Hepatocyte (in vitro differentiated cells): ENCODE data around the gene SPATA12.

Experiments
- CTCF ChIP-seq: fragments of 200-600 bp; sonication (generic); IDR thresholded peaks from 2 replicates; pipeline ENCODE4 v1.5.1; 2016; ENCODE audit warnings: antibody characterized with exemption, mild to moderate bottlenecking; ENCODE audit not compliant: poor library complexity
- EZH2phosphoT487 ChIP-seq: fragments of 200-600 bp; sonication (generic); IDR thresholded peaks from one replicate; pipeline ENCODE4 v1.6.1; 2018; ENCODE audit warnings: antibody characterized with exemption, mild to moderate bottlenecking, low read depth, moderate library complexity; ENCODE audit not compliant: unreplicated experiment, severe bottlenecking

DNA sequence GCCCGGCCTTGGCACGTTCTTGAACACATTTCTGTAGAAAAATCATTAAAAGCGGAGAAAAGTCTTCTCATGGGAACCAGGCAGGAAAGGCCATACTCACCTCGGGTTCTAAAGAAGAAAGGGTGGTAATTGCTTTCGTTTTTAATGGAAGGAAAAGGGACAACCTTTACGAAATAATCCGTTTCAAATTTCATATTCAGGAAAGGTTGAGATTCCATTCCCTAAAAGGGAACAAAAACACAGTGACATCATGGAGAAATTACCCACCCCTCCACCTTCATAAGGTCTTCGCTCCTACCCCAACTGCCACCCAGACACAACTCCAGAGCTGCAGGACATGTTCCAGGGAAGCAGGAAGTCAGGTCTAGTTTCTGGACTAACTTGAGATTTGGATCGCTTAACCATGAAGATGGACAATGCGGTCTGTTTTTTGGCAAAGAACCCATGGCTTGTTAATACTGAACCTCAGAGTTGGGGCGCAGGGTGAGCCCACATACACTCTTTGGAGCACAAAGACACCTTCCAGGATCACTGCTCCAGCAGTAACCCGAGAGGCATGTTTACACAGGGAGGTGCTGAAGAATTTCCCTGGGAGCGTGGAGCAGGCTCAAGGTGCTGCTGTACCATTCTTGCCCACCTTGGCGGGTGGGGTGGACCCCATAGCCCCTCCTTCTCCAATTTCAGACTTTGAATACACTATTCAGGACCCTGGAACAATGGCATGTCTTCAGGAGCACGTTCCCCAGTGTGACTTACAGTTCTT, 49.2 kb downstream of the SPATA12 start:
- TF ChIP-seq EZH2phosphoT487: no peak
- no peak for TF ChIP-seq CTCF
